ENCODE results near the gene ACTR3. TPM values are rescaled to one million over a fixed set of nuclear protein-coding genes. Genes with fewer than 3 reads are reported as not detected.

ACTR3 gene
- total and polyA plus RNA-seq, 2 experiments from 2014 or later, result 361 to 410 TPM

- Histone ChIP-seq H2AFZ (0 out of 2 replicates have a peak overlapping the region, but pooled peaks have one; percentile 31), H3K9me2 (ENCODE audit: insufficient read depth) (no peaks in the 10 kb centered on the region), H3K27me3 (replicated peaks; ENCODE audit: insufficient read depth) (no peaks in the 10 kb centered on the region), H3K4me2 (ENCODE audit: unreplicated experiment) (no peak overlapping the region), H3K9me3 (ENCODE audit: low read depth) (no peaks in the 10 kb centered on the region), H3K4me3 (no peak overlapping the region), H3K9ac (no peak overlapping the region), H3K79me2 (ENCODE audit: insufficient read depth) (no peaks in the 10 kb centered on the region), H3K36me3 (ENCODE audit: low read depth) (no peaks in the 10 kb centered on the region), H3F3A (ENCODE audit: insufficient read depth) (peaks cover 16% of the 10 kb centered on the region), H4K20me1 (ENCODE audit: insufficient read depth) (no peaks in the 10 kb centered on the region), H3K4me1 (ENCODE audit: insufficient read depth) (peaks cover 15% of the 10 kb centered on the region), H3K27ac (no peak overlapping the region)
- in situ Hi-C loops (cut with MboI), result no loop called here
- peak; percentile 87 for DNase-seq
- 47 to 48% methylated on average over 6 of the region's 6 CpGs for WGBS, 2 experiments (ENCODE audit: low coverage in 1 of 2, low lambda C conversion rate in 2 of 2, missing lambda C conversion rate in 2 of 2)
- TF ChIP-seq EZH2phosphoT487 (IDR thresholded peaks at IDR 0.05; ENCODE audit: insufficient read depth, low read depth), result no peak
Observed at GRCh38 chr2:113848758-113849415, 41.0 kb upstream of the ACTR3 start.

- TF ChIP-seq EZH2 (IDR thresholded peaks at IDR 0.05; ENCODE audit: insufficient read depth, poor library complexity, severe bottlenecking) (no peak), EZH2phosphoT487 (IDR thresholded peaks at IDR 0.05; ENCODE audit: insufficient read depth, low read depth) (no peak)
- WGBS, 2 experiments (ENCODE audit: low coverage in 1 of 2, low lambda C conversion rate in 2 of 2, missing lambda C conversion rate in 2 of 2), result 96 to 97% methylated on average over 3 of the region's 3 CpGs
Observed at GRCh38 chr2:113850687-113851086, 39.2 kb upstream of the ACTR3 start.

GRCh38 chr2:113851640-113852039 is 38.2 kb upstream of the ACTR3 start:
- peaks cover 10% of the 10 kb centered on the region for H3K4me1 ChIP-seq (ENCODE audit: insufficient read depth)
- TF ChIP-seq EZH2phosphoT487 (IDR thresholded peaks at IDR 0.05; ENCODE audit: insufficient read depth, low read depth) (no peak), EZH2 (IDR thresholded peaks at IDR 0.05; ENCODE audit: insufficient read depth, poor library complexity, severe bottlenecking) (no peak)
- no peak overlapping the region for H3K4me3 ChIP-seq
- in situ Hi-C loops (cut with MboI), result no loop called here
- H3K79me2 ChIP-seq (ENCODE audit: insufficient read depth), result no peaks in the 10 kb centered on the region
- no peak overlapping the region for H3K9ac ChIP-seq
- H3K4me2 ChIP-seq (ENCODE audit: unreplicated experiment), result no peak overlapping the region
- no peak overlapping the region for H2AFZ ChIP-seq
- H3K27me3 ChIP-seq (replicated peaks; ENCODE audit: insufficient read depth), result no peaks in the 10 kb centered on the region
- WGBS, 2 experiments (ENCODE audit: low coverage in 1 of 2, low lambda C conversion rate in 2 of 2, missing lambda C conversion rate in 2 of 2), result 52% methylated on average over 3 of the region's 3 CpGs
- H3K27ac ChIP-seq, result no peak overlapping the region
- no peaks in the 10 kb centered on the region for H3K9me2 ChIP-seq (ENCODE audit: insufficient read depth)
- H3K9me3 ChIP-seq (ENCODE audit: low read depth), result no peaks in the 10 kb centered on the region
- H3F3A ChIP-seq (ENCODE audit: insufficient read depth), result peaks cover 5% of the 10 kb centered on the region
- H4K20me1 ChIP-seq (ENCODE audit: insufficient read depth), result no peaks in the 10 kb centered on the region
- peak; percentile 52 for DNase-seq
- H3K36me3 ChIP-seq (ENCODE audit: low read depth), result no peaks in the 10 kb centered on the region

More at GRCh38 chr2:113850687-113851086, 39.2 kb upstream of the ACTR3 start:
- no peaks in the 10 kb centered on the region for H3K27me3 ChIP-seq (replicated peaks; ENCODE audit: insufficient read depth)
- H3F3A ChIP-seq (ENCODE audit: insufficient read depth), result peaks cover 9% of the 10 kb centered on the region
- H3K79me2 ChIP-seq (ENCODE audit: insufficient read depth), result no peaks in the 10 kb centered on the region
- no peak overlapping the region for H2AFZ ChIP-seq
- in situ Hi-C loops (cut with MboI), result no loop called here
- no peak overlapping the region for H3K4me3 ChIP-seq
- H3K9ac ChIP-seq, result no peak overlapping the region
- no peak overlapping the region for H3K27ac ChIP-seq
- no peak for DNase-seq
- H3K36me3 ChIP-seq (ENCODE audit: low read depth), result no peaks in the 10 kb centered on the region
- no peaks in the 10 kb centered on the region for H3K9me3 ChIP-seq (ENCODE audit: low read depth)
- peaks cover 10% of the 10 kb centered on the region for H3K4me1 ChIP-seq (ENCODE audit: insufficient read depth)
- H3K4me2 ChIP-seq (ENCODE audit: unreplicated experiment), result no peak overlapping the region
- H4K20me1 ChIP-seq (ENCODE audit: insufficient read depth), result no peaks in the 10 kb centered on the region
- H3K9me2 ChIP-seq (ENCODE audit: insufficient read depth), result no peaks in the 10 kb centered on the region

GRCh38 chr2:113854208-113854607 is 35.7 kb upstream of the ACTR3 start:
- no peak overlapping the region for H3K4me3 ChIP-seq

More at GRCh38 chr2:113854208-113854607, 35.7 kb upstream of the ACTR3 start:
- no peak for TF ChIP-seq EZH2 (IDR thresholded peaks at IDR 0.05; ENCODE audit: insufficient read depth, poor library complexity, severe bottlenecking)
- no peak for TF ChIP-seq EZH2phosphoT487 (IDR thresholded peaks at IDR 0.05; ENCODE audit: insufficient read depth, low read depth)
- Histone ChIP-seq H3K79me2 (ENCODE audit: insufficient read depth) (no peaks in the 10 kb centered on the region), H3K9me3 (ENCODE audit: low read depth) (no peaks in the 10 kb centered on the region), H3K9ac (no peak overlapping the region), H3K36me3 (ENCODE audit: low read depth) (no peaks in the 10 kb centered on the region), H4K20me1 (ENCODE audit: insufficient read depth) (no peaks in the 10 kb centered on the region), H3F3A (ENCODE audit: insufficient read depth) (peaks cover 8% of the 10 kb centered on the region), H3K27me3 (replicated peaks; ENCODE audit: insufficient read depth) (no peaks in the 10 kb centered on the region), H3K4me1 (ENCODE audit: insufficient read depth) (peaks cover 11% of the 10 kb centered on the region), H3K27ac (no peak overlapping the region), H3K9me2 (ENCODE audit: insufficient read depth) (no peaks in the 10 kb centered on the region), H2AFZ (no peak overlapping the region), H3K4me2 (ENCODE audit: unreplicated experiment) (no peak overlapping the region)
- no peak for DNase-seq
- WGBS, 2 experiments (ENCODE audit: low coverage in 1 of 2, low lambda C conversion rate in 2 of 2, missing lambda C conversion rate in 2 of 2), result 85 to 88% methylated on average over 1 of the region's 1 CpG
- in situ Hi-C loops (cut with MboI), result no loop called here

All from GM23248 (cell line).